ENCODE data around the gene ZWILCH. TPM values are rescaled to one million over a fixed set of nuclear protein-coding genes. Genes with fewer than 3 reads are reported as not detected.
A peak's percentile ranks its signal among the peaks of the same experiment; 100 is the strongest.

The ZWILCH gene
- total RNA-seq, 3 donors from 2014 or later (not counting 1 experiment from before 2014, with no cell fraction given), result 8.7 to 9.9 (median 9.7) TPM

- H3K4me3 Mint-ChIP-seq, result no peak overlapping the region
These were observed 13.3 kb upstream of the ZWILCH start for GRCh38 chr15:66491846-66492245.

DNA sequence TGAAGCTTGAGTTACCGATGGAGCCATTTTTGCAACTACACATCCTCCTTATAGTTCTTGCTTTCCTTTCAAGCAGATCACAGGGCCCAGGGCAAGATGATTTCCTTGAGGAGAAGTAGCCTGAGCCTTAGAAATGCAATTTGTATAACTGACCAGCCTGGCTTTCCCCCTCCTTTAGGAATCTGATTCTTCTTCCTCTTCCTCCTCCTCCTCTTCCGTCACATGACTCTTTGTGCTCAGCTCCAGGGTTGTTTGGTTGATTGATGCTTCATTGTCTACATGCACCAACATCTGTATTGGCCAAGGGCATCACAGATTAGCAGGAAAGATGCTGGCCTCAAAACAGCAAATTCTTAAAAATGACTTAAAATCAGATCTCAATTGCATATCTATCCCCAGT is 10.9 kb upstream of the ZWILCH start:
- Histone ChIP-seq H3K27ac (ENCODE audit: low read length) (no peak overlapping the region), H3K36me3 (ENCODE audit: control insufficient read depth, insufficient read depth, low read length) (peaks cover 66% of the 10 kb centered on the region), H3K4me3 (ENCODE audit: low read length) (no peak overlapping the region), H3K9me3 (ENCODE audit: control insufficient read depth, insufficient read depth, low read length) (no peaks in the 10 kb centered on the region), H3K27me3 (ENCODE audit: control insufficient read depth, insufficient read depth, low read length) (no peaks in the 10 kb centered on the region), H3K4me1 (ENCODE audit: control insufficient read depth, insufficient read depth, low read length) (peaks cover 21% of the 10 kb centered on the region)
- intact Hi-C loops (cut with micrococcal nuclease), result no loop called here
- no peak for DNase-seq
- no peak for TF ChIP-seq CTCF (IDR thresholded peaks at IDR 0.05)
- Mint-ChIP-seq H3K27ac (peak overlapping the region in 1 of 2 donors; percentile 37), H3K27me3 (ENCODE audit: low read depth in 2 of 2) (no peaks in the 10 kb centered on the region), H3K36me3 (no peaks in the 10 kb centered on the region), H3K9me3 (no peaks in the 10 kb centered on the region), H3K4me1 (peaks cover 13 to 35% of the 10 kb centered on the region in 2 donors), H3K4me3 (no peak overlapping the region)
- no peak for ATAC-seq
- 90% methylated on average over 2 of the region's 2 CpGs for WGBS (ENCODE audit: insufficient coverage)

More at GRCh38 chr15:66491846-66492245, 13.3 kb upstream of the ZWILCH start:
- Mint-ChIP-seq H3K27me3 (ENCODE audit: low read depth in 2 of 2) (no peaks in the 10 kb centered on the region), H3K27ac (no peak overlapping the region), H3K9me3 (no peaks in the 10 kb centered on the region), H3K4me1 (peaks cover under 1 to 17% of the 10 kb centered on the region in 2 donors), H3K36me3 (no peaks in the 10 kb centered on the region)
- WGBS (ENCODE audit: insufficient coverage), result 100% methylated on average over 2 of the region's 3 CpGs
- no peak for TF ChIP-seq CTCF (IDR thresholded peaks at IDR 0.05)
- no peak overlapping the region for H3K27ac ChIP-seq (ENCODE audit: low read length)
- DNase-seq (no peak), ATAC-seq (no peak)
- intact Hi-C loops (cut with micrococcal nuclease), result no loop called here
- peaks cover 10% of the 10 kb centered on the region for H3K4me1 ChIP-seq (ENCODE audit: control insufficient read depth, insufficient read depth, low read length)
- H3K27me3 ChIP-seq (ENCODE audit: control insufficient read depth, insufficient read depth, low read length), result no peaks in the 10 kb centered on the region
- no peak overlapping the region for H3K4me3 ChIP-seq (ENCODE audit: low read length)
- no peaks in the 10 kb centered on the region for H3K9me3 ChIP-seq (ENCODE audit: control insufficient read depth, insufficient read depth, low read length)
- H3K36me3 ChIP-seq (ENCODE audit: control insufficient read depth, insufficient read depth, low read length), result peaks cover 76% of the 10 kb centered on the region

- no peaks in the 10 kb centered on the region for H3K27me3 ChIP-seq (ENCODE audit: control insufficient read depth, insufficient read depth, low read length)
- peak overlapping the region; percentile 82 for H3K27ac ChIP-seq (ENCODE audit: low read length)
- peak; percentile 21 to 36 (median 32) for ATAC-seq
- H3K27ac Mint-ChIP-seq, result peak overlapping the region; percentile 93 to 97
- peaks cover 8% of the 10 kb centered on the region for H3K36me3 Mint-ChIP-seq
- H3K36me3 ChIP-seq (ENCODE audit: control insufficient read depth, insufficient read depth, low read length), result peaks cover 70% of the 10 kb centered on the region
- H3K9me3 Mint-ChIP-seq, result no peaks in the 10 kb centered on the region
- H3K9me3 ChIP-seq (ENCODE audit: control insufficient read depth, insufficient read depth, low read length), result no peaks in the 10 kb centered on the region
- TF ChIP-seq CTCF (IDR thresholded peaks at IDR 0.05), result no peak
- peak overlapping the region; percentile 92 for H3K4me3 Mint-ChIP-seq
- peaks cover 13 to 31% of the 10 kb centered on the region in 2 donors for H3K4me1 Mint-ChIP-seq
- DNase-seq, result no peak
- intact Hi-C loops (cut with micrococcal nuclease), result loop anchor here (1.0 kb wide), 4 partner anchors 8 to 141 kb away; partner anchors contain the start of genes MAP2K1, TIPIN and ZWILCH
- H3K4me1 ChIP-seq (ENCODE audit: control insufficient read depth, insufficient read depth, low read length), result peaks cover 21% of the 10 kb centered on the region
- 16% methylated on average over 17 of the region's 17 CpGs for WGBS (ENCODE audit: insufficient coverage)
- H3K27me3 Mint-ChIP-seq (ENCODE audit: low read depth in 2 of 2), result no peaks in the 10 kb centered on the region
- H3K4me3 ChIP-seq (ENCODE audit: low read length), result peak overlapping the region; percentile 79
These were observed 8.1 kb upstream of the ZWILCH start for GRCh38 chr15:66496951-66497501.
